GM21576 (cell line): Measurements from ENCODE around the gene DHX34.

ENCODE experiments used
- ATAC-seq: cut with Tn5 transposase; IDR thresholded peaks from one replicate; pipeline ENCODE4 v1.9.1; 2021; ENCODE audit warnings: mild to moderate bottlenecking, moderate library complexity; ENCODE audit not compliant: unreplicated experiment

The DHX34 gene

GRCh38 chr19:47414469-47414868 lies 65.4 kb downstream of the DHX34 start:
- no peak for ATAC-seq

- no peak for ATAC-seq
Observed at GRCh38 chr19:47415953-47416642, 67.0 kb downstream of the DHX34 start.

- ATAC-seq: no peak
Observed at GRCh38 chr19:47416643-47416985, 67.5 kb downstream of the DHX34 start.

- no peak for ATAC-seq
Observed at GRCh38 chr19:47417107-47417745, 68.1 kb downstream of the DHX34 start.

GRCh38 chr19:47417746-47418691 lies 68.9 kb downstream of the DHX34 start:
- ATAC-seq: no peak

GRCh38 chr19:47418692-47419029 lies 69.5 kb downstream of the DHX34 start:
- no peak for ATAC-seq

DNA sequence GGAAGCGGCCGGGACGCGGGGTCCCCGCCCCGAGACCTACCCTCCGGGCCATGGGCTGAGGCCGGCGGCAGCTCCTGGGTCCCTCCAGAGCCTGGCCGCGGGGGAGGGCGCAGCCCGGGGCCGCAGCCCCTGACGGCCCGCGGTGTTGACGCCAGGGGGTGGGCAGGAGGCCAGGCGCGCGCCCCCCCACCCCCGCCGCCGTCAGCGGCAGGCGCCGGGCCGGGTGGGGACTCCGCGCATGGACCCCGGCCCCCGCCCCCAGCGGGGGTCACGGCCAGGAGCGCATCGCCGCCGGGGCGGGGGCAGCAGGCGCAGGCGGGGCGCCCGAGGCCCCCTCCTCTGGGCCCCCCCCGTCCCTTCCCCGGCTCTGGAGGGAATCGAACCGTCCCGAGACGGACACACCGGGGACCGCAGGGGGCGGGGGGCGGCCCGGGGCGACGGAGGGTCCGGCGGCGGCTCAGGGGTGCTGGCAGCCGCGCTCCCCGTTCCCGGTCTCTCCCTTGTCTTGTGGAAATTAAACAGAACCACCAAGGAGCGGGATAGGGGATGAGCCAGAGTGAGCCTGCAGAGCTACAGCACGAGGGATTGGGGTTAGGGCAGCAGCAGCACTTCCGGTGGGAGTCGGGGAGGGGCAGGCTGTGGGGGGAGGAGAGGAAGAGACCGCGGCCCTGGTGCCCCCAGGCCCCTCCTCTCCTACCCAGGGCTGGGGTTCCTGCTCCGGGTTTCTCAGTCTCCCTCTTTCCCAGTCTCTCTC lies 70.1 kb downstream of the DHX34 start, which contains the start of gene MEIS3:
Gene MEIS3, minus strand, starts transcription at position 498 of the 754 bp plus-strand sequence. Its CDS starts 446 bp downstream, at position 52.
- ATAC-seq: no peak

DNA sequence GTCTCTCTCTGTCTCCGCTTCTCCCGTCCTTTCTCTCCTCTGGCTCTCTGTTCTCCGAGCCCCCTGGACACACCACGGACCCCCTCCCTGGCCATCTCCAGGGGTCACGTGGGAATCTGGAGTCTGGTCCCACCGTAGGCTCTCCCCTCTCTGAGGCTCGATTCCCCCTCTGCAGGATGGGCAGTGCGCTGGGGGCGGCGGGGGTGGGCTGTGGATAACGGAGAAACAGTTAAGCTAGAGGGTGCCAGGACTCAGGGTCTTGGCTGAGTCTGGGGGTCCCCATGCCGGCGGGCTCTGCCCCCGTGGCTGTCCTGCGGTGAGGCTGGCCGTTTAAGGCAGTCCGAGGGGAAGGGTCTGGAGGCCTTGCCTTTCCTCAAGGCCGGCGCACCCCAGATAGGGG lies 70.7 kb downstream of the DHX34 start:
- ATAC-seq: no peak

- no peak for ATAC-seq
Observed at GRCh38 chr19:47421244-47421786, 72.2 kb downstream of the DHX34 start.

- ATAC-seq: no peak
Observed at GRCh38 chr19:47421844-47422395, 72.8 kb downstream of the DHX34 start.

DNA sequence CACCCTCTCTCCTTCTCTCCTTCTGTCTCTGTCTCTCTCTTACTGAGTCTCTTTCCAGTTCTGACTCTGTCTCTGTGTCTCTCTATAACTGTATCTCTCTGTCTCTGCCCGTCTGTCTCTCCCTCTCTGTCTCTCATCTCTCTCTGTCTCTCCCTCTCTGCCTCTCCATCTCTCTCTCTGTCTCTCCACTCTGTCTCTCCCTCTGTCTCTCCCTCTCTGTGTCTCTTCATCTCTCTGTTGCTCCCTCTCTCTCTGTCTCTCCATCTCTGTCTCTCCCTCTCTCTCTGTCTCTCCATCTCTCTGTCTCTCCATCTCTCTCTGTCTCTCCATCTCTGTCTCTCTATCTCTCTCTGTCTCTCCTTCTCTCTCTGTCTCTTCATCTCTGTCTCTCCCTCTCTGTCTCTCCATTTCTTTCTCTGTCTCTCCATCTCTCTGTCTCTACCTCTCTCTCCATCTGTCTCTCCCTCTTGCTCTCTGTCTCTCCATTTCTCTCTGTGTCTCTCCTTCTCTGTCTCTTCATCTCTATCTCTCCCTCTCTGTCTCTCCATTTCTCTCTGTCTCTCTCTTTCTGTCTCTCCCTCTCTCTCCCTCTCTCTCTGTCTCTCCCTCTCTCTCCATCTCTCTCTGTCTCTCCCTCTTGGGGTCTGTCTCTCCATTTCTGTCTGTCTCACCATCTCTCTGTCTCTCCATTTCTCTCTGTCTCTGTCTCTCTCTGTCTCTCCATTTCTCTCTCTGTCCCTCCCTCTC lies 73.5 kb downstream of the DHX34 start:
- no peak for ATAC-seq

- no peak for ATAC-seq
Observed at GRCh38 chr19:47423203-47423882, 74.2 kb downstream of the DHX34 start.

DNA sequence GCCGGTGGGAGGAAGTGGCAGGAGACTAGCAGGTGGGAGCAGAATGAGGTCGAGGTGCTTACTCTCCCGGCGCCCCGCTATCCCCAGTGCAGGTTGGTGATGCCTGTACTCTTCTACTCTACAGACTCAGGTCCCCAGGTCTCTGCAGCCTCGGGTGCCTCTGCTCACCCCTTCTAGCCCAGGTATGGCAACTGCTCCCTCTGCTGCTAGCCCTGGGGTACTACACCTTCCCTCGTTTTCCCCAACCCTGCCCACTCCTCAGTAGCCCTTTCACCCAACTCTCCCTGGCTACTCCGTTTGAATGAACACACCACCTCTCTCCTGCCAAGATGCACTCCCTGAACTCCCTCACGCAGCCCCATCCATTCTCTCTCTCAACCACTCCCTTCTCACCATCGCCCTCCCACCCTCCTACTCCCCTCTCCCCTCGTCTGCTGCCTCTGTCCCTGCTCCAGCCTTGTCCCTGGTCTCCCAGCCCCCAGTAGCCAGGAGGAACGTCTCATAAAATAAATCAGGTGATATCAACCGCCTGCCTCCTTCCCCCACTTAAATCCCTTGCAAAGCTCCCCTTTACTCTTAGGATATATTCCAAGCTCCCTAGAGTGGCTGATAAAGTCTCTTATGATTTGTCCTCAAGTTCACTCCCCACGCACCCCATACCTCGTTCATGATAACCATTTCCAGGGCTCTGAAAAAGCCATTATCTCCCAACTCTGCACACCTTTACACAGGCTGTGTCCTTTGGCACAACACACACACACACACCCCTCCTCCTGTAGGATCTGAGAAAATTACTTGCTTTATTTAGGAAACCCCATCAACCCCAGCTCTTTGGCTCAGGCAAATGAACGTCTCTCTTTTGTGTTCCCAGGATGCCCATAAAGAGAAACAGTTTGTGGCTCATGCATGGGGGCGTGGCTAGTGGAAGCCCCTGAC lies 78.4 kb downstream of the DHX34 start:
- no peak for ATAC-seq

GRCh38 chr19:47428177-47428894 lies 79.2 kb downstream of the DHX34 start:
- no peak for ATAC-seq

- ATAC-seq: no peak
Observed at GRCh38 chr19:47429140-47429793, 80.2 kb downstream of the DHX34 start.

DNA sequence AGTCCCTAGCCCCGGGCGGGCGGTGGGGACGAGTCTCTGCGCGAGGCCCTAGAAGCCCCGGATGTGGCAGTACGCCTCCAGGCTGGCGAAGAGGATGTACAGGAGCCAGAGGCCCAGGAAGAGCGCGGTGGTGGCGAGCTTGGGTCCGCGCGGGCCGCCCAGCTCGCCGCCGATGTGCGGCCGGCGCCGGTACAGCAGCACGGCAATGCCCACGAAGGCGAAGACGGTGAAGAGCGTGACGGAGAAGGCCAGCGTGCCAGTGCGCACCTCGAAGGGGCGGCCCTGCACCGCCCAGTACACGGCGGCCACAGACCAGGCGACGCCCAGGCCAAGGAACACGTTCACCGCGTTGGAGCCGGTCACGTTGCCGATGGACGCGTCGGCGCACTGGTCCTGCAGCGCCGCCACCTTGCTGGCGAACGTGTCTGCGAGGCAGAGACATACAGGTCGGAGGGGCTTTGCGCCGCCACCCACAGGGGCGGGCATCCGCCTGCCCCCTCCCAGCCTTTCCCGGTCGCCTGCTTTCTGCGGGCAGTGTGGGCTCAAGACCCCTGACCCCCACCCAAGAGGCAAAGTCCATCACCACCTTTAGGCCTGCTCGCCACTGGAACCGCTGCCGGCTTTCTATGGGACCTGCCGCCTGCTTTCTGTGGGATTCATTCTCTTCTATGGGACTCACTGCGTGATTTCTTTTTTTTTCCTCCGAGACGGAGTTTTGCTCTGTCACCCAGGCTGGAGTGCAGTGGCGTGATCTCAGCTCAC lies 81.1 kb downstream of the DHX34 start:
- ATAC-seq: no peak
